ENCODE data around the gene SIPA1L2.

GRCh38 chr1:232635279-232635678 is 5.3 kb upstream of the SIPA1L2 start:
- no peak for TF ChIP-seq POLR2A (IDR thresholded peaks at IDR 0.05)
- TF ChIP-seq, protein P1, sequence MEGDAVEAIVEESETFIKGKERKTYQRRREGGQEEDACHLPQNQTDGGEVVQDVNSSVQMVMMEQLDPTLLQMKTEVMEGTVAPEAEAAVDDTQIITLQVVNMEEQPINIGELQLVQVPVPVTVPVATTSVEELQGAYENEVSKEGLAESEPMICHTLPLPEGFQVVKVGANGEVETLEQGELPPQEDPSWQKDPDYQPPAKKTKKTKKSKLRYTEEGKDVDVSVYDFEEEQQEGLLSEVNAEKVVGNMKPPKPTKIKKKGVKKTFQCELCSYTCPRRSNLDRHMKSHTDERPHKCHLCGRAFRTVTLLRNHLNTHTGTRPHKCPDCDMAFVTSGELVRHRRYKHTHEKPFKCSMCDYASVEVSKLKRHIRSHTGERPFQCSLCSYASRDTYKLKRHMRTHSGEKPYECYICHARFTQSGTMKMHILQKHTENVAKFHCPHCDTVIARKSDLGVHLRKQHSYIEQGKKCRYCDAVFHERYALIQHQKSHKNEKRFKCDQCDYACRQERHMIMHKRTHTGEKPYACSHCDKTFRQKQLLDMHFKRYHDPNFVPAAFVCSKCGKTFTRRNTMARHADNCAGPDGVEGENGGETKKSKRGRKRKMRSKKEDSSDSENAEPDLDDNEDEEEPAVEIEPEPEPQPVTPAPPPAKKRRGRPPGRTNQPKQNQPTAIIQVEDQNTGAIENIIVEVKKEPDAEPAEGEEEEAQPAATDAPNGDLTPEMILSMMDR (IDR thresholded peaks at IDR 0.05) = no peak

Data from Peyer's patch (tissue), 4 donors.